SK-N-SH treated with all-trans-retinoic acid at 6 μM for 48 hours (cell line): ENCODE results near the gene ASTN1.

Experiments
- ATAC-seq: fragments of 200-7000 bp; cut with Tn5 transposase; 3 replicates; pipeline ENCODE4 v1.9.1; 2020; ENCODE audit warnings: mild to moderate bottlenecking, moderate library complexity
- ARNTL ChIP-seq: fragments of 450-650 bp; formaldehyde crosslinking; IDR thresholded peaks from 2 replicates; pipeline ENCODE4 v1.5.0; 2020; ENCODE audit warnings: low read depth, mild to moderate bottlenecking, moderate library complexity, borderline replicate concordance
- BACH2 ChIP-seq: fragments of 250-450 bp; sonication (Bioruptor Pico); IDR thresholded peaks from 2 replicates; pipeline ENCODE4 v1.9.0; 2021; ENCODE audit warnings: mild to moderate bottlenecking, borderline replicate concordance
- CREB5 ChIP-seq: fragments of 250-450 bp; sonication (Bioruptor Pico); IDR thresholded peaks from 2 replicates; pipeline ENCODE4 v1.5.1; 2020; ENCODE audit warnings: low read depth, mild to moderate bottlenecking, moderate library complexity
- CSDC2 ChIP-seq: fragments of 250-450 bp; sonication (Bioruptor Pico); IDR thresholded peaks from 2 replicates; pipeline ENCODE4 v1.5.0; 2020; ENCODE audit warnings: mild to moderate bottlenecking, moderate library complexity
- ESRRG ChIP-seq: fragments of 250-450 bp; sonication (Bioruptor Pico); IDR thresholded peaks from 2 replicates; pipeline ENCODE4 v1.6.1; 2021; ENCODE audit warnings: mild to moderate bottlenecking
- ISL1 ChIP-seq: fragments of 250-450 bp; sonication (Bioruptor Pico); IDR thresholded peaks from 2 replicates; pipeline ENCODE4 v2.1.2; 2022; ENCODE audit warnings: mild to moderate bottlenecking, moderate library complexity
- PPARA ChIP-seq: fragments of 250-450 bp; sonication (Bioruptor Pico); IDR thresholded peaks from 2 replicates; pipeline ENCODE4 v1.5.0; 2020; ENCODE audit warnings: mild to moderate bottlenecking, borderline replicate concordance
- RARB ChIP-seq: fragments of 250-450 bp; sonication (Bioruptor Pico); IDR thresholded peaks from 2 replicates; pipeline ENCODE4 v1.8.0; 2021; ENCODE audit warnings: mild to moderate bottlenecking, moderate library complexity
- SNAI2 ChIP-seq: fragments of 250-450 bp; sonication (Bioruptor Pico); IDR thresholded peaks from 2 replicates; pipeline ENCODE4 v1.5.0; 2020; ENCODE audit warnings: mild to moderate bottlenecking, moderate library complexity
- TCF4 ChIP-seq: fragments of 250-450 bp; sonication (Bioruptor Pico); IDR thresholded peaks from 2 replicates; pipeline ENCODE4 v1.8.0; 2021; ENCODE audit warnings: mild to moderate bottlenecking, moderate library complexity, borderline replicate concordance
- TOX ChIP-seq: fragments of 250-450 bp; sonication (Bioruptor Pico); IDR thresholded peaks from 2 replicates; pipeline ENCODE4 v1.8.0; 2021; ENCODE audit warnings: mild to moderate bottlenecking, moderate library complexity, borderline replicate concordance
- ZC3H10 ChIP-seq: fragments of 250-450 bp; sonication (Bioruptor Pico); IDR thresholded peaks from 2 replicates; pipeline ENCODE4 v1.5.1; 2021; ENCODE audit warnings: mild to moderate bottlenecking, moderate library complexity
- ZFP30 ChIP-seq: fragments of 450-650 bp; formaldehyde crosslinking; IDR thresholded peaks from 2 replicates; pipeline ENCODE4 v1.5.0; 2022; ENCODE audit warnings: mild to moderate bottlenecking, moderate library complexity
- ZNF565 ChIP-seq: fragments of 450-650 bp; formaldehyde crosslinking; conservative IDR thresholded peaks from 2 replicates; pipeline ENCODE4 v1.5.0; 2020; ENCODE audit warnings: low read depth, mild to moderate bottlenecking, moderate library complexity
- ZNF8 ChIP-seq: fragments of 450-650 bp; formaldehyde crosslinking; IDR thresholded peaks from 2 replicates; pipeline ENCODE4 v1.5.0; 2020; ENCODE audit warnings: mild to moderate bottlenecking, moderate library complexity
- TF ChIP-seq, protein P1 (sequence below): fragments of 250-450 bp; sonication (Bioruptor Pico); IDR thresholded peaks from 2 replicates; pipeline ENCODE4 v1.8.0; 2021; ENCODE audit warnings: low read depth, mild to moderate bottlenecking, moderate library complexity, borderline replicate concordance
- TF ChIP-seq, protein P2 (sequence below): fragments of 250-450 bp; sonication (Bioruptor Pico); IDR thresholded peaks from 2 replicates; pipeline ENCODE4 v1.5.0; 2020; ENCODE audit warnings: mild to moderate bottlenecking, moderate library complexity
- TF ChIP-seq, protein P3 (sequence below): fragments of 250-450 bp; sonication (Bioruptor Pico); IDR thresholded peaks from 2 replicates; pipeline ENCODE4 v1.8.0; 2020; ENCODE audit warnings: mild to moderate bottlenecking, moderate library complexity, borderline replicate concordance
- TF ChIP-seq, protein P4 (sequence below): fragments of 250-450 bp; sonication (Bioruptor Pico); IDR thresholded peaks from 2 replicates; pipeline ENCODE4 v1.5.1; 2021; ENCODE audit warnings: mild to moderate bottlenecking, moderate library complexity

ASTN1 gene

GRCh38 chr1:176998183-176998795 lies 166.2 kb downstream of the ASTN1 start:
- no peak for ATAC-seq

GRCh38 chr1:176996456-176997090 lies 167.9 kb downstream of the ASTN1 start:
- peak; percentile 40; the same call in 1 of the 3 replicates for ATAC-seq
- TF ChIP-seq, protein P1, sequence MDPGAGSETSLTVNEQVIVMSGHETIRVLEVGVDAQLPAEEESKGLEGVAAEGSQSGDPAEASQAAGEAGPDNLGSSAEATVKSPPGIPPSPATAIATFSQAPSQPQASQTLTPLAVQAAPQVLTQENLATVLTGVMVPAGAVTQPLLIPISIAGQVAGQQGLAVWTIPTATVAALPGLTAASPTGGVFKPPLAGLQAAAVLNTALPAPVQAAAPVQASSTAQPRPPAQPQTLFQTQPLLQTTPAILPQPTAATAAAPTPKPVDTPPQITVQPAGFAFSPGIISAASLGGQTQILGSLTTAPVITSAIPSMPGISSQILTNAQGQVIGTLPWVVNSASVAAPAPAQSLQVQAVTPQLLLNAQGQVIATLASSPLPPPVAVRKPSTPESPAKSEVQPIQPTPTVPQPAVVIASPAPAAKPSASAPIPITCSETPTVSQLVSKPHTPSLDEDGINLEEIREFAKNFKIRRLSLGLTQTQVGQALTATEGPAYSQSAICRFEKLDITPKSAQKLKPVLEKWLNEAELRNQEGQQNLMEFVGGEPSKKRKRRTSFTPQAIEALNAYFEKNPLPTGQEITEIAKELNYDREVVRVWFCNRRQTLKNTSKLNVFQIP (CRISPR knock-in tag): no peak
- TF ChIP-seq, protein P2, sequence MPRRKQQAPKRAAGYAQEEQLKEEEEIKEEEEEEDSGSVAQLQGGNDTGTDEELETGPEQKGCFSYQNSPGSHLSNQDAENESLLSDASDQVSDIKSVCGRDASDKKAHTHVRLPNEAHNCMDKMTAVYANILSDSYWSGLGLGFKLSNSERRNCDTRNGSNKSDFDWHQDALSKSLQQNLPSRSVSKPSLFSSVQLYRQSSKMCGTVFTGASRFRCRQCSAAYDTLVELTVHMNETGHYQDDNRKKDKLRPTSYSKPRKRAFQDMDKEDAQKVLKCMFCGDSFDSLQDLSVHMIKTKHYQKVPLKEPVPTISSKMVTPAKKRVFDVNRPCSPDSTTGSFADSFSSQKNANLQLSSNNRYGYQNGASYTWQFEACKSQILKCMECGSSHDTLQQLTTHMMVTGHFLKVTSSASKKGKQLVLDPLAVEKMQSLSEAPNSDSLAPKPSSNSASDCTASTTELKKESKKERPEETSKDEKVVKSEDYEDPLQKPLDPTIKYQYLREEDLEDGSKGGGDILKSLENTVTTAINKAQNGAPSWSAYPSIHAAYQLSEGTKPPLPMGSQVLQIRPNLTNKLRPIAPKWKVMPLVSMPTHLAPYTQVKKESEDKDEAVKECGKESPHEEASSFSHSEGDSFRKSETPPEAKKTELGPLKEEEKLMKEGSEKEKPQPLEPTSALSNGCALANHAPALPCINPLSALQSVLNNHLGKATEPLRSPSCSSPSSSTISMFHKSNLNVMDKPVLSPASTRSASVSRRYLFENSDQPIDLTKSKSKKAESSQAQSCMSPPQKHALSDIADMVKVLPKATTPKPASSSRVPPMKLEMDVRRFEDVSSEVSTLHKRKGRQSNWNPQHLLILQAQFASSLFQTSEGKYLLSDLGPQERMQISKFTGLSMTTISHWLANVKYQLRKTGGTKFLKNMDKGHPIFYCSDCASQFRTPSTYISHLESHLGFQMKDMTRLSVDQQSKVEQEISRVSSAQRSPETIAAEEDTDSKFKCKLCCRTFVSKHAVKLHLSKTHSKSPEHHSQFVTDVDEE (CRISPR knock-in tag): peak; percentile 61; the same call in 1 of the 2 replicates
- no peak for TF ChIP-seq ZNF8 (CRISPR knock-in tag)
- TF ChIP-seq ISL1 (CRISPR knock-in tag): peak; percentile 55
- no peak for TF ChIP-seq TOX (CRISPR knock-in tag)
- peak; percentile 62; the same call in 1 of the 2 replicates for TF ChIP-seq TCF4 (CRISPR knock-in tag)
- no peak for TF ChIP-seq ZFP30 (CRISPR knock-in tag)
- TF ChIP-seq BACH2 (CRISPR knock-in tag): no peak

More at GRCh38 chr1:176998183-176998795, 166.2 kb downstream of the ASTN1 start:
- TF ChIP-seq, protein P3, sequence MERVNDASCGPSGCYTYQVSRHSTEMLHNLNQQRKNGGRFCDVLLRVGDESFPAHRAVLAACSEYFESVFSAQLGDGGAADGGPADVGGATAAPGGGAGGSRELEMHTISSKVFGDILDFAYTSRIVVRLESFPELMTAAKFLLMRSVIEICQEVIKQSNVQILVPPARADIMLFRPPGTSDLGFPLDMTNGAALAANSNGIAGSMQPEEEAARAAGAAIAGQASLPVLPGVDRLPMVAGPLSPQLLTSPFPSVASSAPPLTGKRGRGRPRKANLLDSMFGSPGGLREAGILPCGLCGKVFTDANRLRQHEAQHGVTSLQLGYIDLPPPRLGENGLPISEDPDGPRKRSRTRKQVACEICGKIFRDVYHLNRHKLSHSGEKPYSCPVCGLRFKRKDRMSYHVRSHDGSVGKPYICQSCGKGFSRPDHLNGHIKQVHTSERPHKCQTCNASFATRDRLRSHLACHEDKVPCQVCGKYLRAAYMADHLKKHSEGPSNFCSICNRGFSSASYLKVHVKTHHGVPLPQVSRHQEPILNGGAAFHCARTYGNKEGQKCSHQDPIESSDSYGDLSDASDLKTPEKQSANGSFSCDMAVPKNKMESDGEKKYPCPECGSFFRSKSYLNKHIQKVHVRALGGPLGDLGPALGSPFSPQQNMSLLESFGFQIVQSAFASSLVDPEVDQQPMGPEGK (CRISPR knock-in tag): no peak
- TF ChIP-seq SNAI2 (no peak), ZC3H10 (CRISPR knock-in tag) (no peak), RARB (CRISPR knock-in tag) (no peak), ESRRG (no peak), BACH2 (CRISPR knock-in tag) (no peak), ARNTL (CRISPR knock-in tag) (no peak), TCF4 (CRISPR knock-in tag) (no peak), CREB5 (CRISPR knock-in tag) (no peak), ZFP30 (CRISPR knock-in tag) (no peak), ZNF8 (CRISPR knock-in tag) (no peak), TOX (CRISPR knock-in tag) (no peak), ZNF565 (CRISPR knock-in tag) (no peak), PPARA (CRISPR knock-in tag) (no peak), ISL1 (CRISPR knock-in tag) (no peak), CSDC2 (no peak)
- TF ChIP-seq, protein P2 (CRISPR knock-in tag): no peak
- TF ChIP-seq, protein P4, sequence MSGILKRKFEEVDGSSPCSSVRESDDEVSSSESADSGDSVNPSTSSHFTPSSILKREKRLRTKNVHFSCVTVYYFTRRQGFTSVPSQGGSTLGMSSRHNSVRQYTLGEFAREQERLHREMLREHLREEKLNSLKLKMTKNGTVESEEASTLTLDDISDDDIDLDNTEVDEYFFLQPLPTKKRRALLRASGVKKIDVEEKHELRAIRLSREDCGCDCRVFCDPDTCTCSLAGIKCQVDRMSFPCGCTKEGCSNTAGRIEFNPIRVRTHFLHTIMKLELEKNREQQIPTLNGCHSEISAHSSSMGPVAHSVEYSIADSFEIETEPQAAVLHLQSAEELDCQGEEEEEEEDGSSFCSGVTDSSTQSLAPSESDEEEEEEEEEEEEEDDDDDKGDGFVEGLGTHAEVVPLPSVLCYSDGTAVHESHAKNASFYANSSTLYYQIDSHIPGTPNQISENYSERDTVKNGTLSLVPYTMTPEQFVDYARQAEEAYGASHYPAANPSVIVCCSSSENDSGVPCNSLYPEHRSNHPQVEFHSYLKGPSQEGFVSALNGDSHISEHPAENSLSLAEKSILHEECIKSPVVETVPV: no peak
